Neural progenitor cell (in vitro differentiated cells): ENCODE results near the gene MAPK10.

Experiments
- CTCF ChIP-seq: fragments of 200-600 bp; sonication (generic); IDR thresholded peaks from 2 replicates; pipeline ENCODE4 v1.5.1; 2017; ENCODE audit warnings: antibody characterized with exemption, mild to moderate bottlenecking
- EZH2 ChIP-seq: fragments of 200-600 bp; sonication (generic); IDR thresholded peaks from 2 replicates; pipeline ENCODE4 v1.6.1; 2017; ENCODE audit warnings: antibody characterized with exemption, mild to moderate bottlenecking, moderate library complexity
- EZH2phosphoT487 ChIP-seq: fragments of 200-600 bp; sonication (generic); IDR thresholded peaks from 2 replicates; pipeline ENCODE4 v1.6.1; 2017; ENCODE audit warnings: antibody characterized with exemption

- no peak for TF ChIP-seq CTCF
- TF ChIP-seq EZH2phosphoT487, result no peak
- TF ChIP-seq EZH2, result no peak
These were observed 228.4 kb downstream of the MAPK10 start for GRCh38 chr4:86131456-86131855.
